VCaP (cell line): ENCODE data around the gene SIAH2.

Experiments
- H3K27ac ChIP-seq: fragments of 450-650 bp; 2 replicates; pipeline ENCODE4 v1.5.1; 2017
- CTCF ChIP-seq: fragments of 450-650 bp; conservative IDR thresholded peaks from 2 replicates; pipeline ENCODE4 v1.5.1; 2017; ENCODE audit warnings: mild to moderate bottlenecking, moderate library complexity

Gene SIAH2

GRCh38 chr3:150762662-150763121, 277 bp downstream of the SIAH2 start:
- TF ChIP-seq CTCF: no peak
- peak overlapping the region; percentile 89 for H3K27ac ChIP-seq

- TF ChIP-seq CTCF: no peak
- peak overlapping the region; percentile 89 for H3K27ac ChIP-seq
These were observed 923 bp downstream of the SIAH2 start for GRCh38 chr3:150761831-150762661.

GRCh38 chr3:150760431-150761200, 2.4 kb downstream of the SIAH2 start:
- TF ChIP-seq CTCF: no peak
- peak overlapping the region; percentile 89 for H3K27ac ChIP-seq

- no peak for TF ChIP-seq CTCF
- H3K27ac ChIP-seq: peak overlapping the region; percentile 89; the same call in 1 of the 2 replicates
These were observed 3.0 kb downstream of the SIAH2 start for GRCh38 chr3:150759947-150760346.

- TF ChIP-seq CTCF: no peak
- no peak overlapping the region for H3K27ac ChIP-seq
These were observed 3.6 kb downstream of the SIAH2 start for GRCh38 chr3:150759319-150759718.

- TF ChIP-seq CTCF: no peak
- H3K27ac ChIP-seq: no peak overlapping the region
These were observed 5.2 kb downstream of the SIAH2 start for GRCh38 chr3:150757768-150758167.

GRCh38 chr3:150757364-150757763, 5.6 kb downstream of the SIAH2 start:
- no peak for TF ChIP-seq CTCF

More at GRCh38 chr3:150757364-150757763, 5.6 kb downstream of the SIAH2 start:
- peak overlapping the region; percentile 47; the same call in 1 of the 2 replicates for H3K27ac ChIP-seq
